ENCODE measurements around the gene KCNAB1. TPM values are rescaled to one million over a fixed set of nuclear protein-coding genes. Genes with fewer than 3 reads are reported as not detected.

The KCNAB1 gene
- total RNA-seq, 1 donor from 2014 or later, result not detected

DNA sequence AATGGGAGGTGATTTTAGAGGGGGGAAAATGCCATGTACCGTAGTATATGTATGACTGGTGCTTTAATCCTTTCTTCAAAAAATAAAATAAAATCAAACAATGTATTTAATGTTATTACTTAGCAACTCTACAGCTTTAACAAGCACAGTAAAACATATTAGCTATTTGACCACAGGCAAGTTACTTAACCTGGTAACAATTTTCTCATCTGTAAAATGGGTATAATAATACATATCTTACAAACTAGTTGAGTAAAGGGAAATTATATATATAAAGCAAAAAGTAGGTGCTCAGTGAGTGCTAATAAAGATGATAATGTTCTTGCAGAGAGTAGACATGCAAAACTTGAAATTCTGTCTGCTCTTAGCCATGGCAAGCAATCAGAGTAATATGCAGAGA is 406.7 kb downstream of the KCNAB1 start:
- intact Hi-C loops (cut with micrococcal nuclease), result no loop called here

DNA sequence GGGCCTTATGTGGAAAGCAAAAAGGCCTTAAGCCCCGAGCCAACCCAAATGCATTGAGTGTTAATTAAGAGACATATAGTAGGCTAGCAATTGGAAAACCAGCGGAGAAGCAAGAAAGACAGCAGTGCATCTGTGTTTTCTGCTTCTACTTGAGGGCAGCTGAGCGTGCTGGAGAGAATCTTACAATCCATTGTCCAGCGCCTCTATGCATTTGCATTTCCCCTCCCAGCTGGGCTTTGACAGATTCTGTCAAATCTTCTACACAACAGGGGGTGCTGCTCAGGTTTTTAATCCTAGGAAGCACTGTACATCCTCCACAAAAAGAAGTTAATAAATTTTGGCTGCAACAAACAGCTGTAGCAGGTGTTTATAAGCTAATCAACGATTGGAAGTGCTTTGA is 410.6 kb downstream of the KCNAB1 start:
- intact Hi-C loops (cut with micrococcal nuclease), result no loop called here

DNA sequence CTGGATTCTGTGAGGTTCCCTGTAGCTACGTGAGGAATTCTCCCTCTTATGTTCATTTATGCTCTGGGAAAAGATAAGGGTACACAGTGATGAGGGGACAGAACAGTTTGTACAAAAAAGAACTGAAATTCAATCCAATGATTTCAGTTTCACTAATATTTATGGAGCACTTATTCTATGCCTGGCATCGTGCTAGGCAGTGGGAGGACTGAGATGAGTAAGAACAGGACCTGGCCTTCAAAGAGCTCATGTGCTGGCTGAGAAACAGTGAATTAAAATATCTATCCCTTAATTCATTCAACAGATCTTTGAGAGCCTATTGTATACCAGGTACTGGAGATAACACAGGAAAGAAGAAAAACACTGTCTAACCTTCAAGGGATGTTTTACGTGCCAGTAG is 412.4 kb downstream of the KCNAB1 start:
- intact Hi-C loops (cut with micrococcal nuclease), result no loop called here

GRCh38 chr3:156533205-156533604 is 412.8 kb downstream of the KCNAB1 start:
- intact Hi-C loops (cut with micrococcal nuclease), result no loop called here

DNA sequence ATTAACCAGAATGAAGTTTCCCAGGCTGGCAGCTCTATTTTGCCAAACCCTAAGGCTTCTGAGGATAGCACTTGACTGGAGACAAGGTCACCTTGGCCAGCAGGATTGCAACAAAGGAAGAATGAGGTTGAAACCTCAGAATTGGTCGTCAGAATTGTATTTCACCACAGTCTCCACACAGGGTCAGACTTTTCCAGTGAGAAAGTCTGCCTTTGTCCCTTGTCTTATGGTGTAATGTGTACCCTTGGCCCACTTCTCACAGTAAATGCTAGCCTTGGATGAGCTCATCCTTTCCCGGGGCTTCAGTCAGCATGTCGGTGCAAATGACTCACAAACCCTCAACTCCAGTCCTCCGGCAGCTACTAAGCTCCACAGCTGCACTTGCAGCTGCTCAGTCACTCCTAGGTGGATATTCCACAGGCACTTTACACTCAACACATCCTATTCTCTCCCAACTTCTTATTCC is 414.8 kb downstream of the KCNAB1 start:
- intact Hi-C loops (cut with micrococcal nuclease), result no loop called here

- intact Hi-C loops (cut with micrococcal nuclease), result no loop called here
Observed at GRCh38 chr3:156535798-156536197, 415.4 kb downstream of the KCNAB1 start.

GRCh38 chr3:156536524-156537316 is 416.3 kb downstream of the KCNAB1 start:
- intact Hi-C loops (cut with micrococcal nuclease), result no loop called here

DNA sequence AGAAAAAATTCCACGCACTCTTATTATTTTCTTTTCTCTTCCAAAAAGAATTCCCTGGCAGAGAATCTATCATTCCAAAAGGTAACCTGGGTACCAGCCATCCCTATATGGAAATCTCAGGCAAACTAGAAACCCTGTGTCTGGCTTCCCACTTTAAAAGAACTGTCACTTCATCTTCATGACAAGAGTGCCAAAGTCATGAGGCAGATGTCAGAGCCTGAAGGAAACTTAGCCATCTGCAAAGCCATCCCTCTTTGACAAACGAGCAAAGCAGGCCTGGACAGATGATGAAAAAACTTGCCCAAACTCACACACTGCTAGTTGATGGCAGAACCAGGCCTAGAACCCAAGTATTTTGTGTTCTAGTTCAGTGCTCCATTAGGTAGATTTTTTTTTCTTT is 418.7 kb downstream of the KCNAB1 start:
- intact Hi-C loops (cut with micrococcal nuclease), result no loop called here

GRCh38 chr3:156539802-156540201 is 419.4 kb downstream of the KCNAB1 start:
- intact Hi-C loops (cut with micrococcal nuclease), result loop anchor here (2.0 to 5.0 kb wide), 3 partner anchors 31 to 542 kb away; no protein-coding TSS in a partner anchor

- intact Hi-C loops (cut with micrococcal nuclease), result loop anchor here (5.0 kb wide), 1 partner anchor 540 kb away; no protein-coding TSS in a partner anchor
Observed at GRCh38 chr3:156542101-156543042, 422.0 kb downstream of the KCNAB1 start.

DNA sequence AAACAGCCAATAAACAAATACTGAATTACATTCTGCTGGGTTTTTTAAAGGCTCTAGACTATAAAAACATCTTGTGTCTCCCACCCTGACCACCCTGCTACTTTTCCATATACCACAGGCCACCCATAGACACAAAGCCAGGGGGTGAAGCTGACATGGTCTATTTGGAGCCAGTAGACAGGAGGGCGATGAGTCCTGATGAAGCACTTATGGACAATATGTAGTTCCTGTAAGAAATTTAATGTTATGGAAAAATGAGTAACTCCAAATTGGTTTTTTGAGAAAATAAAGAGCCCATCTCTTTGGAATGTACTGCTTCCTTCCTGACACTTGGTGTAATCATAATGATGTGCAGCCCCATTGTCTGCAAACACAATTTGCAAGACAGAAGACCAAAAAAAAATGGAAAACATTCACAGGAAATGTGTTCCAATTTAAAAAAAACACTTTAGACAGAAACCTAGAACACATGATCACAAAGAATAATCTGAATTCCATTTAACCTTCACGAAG is 422.7 kb downstream of the KCNAB1 start:
- intact Hi-C loops (cut with micrococcal nuclease), result loop anchor here (5.0 kb wide), 1 partner anchor 539 kb away; no protein-coding TSS in a partner anchor

GRCh38 chr3:156547637-156548036 is 427.3 kb downstream of the KCNAB1 start:
- intact Hi-C loops (cut with micrococcal nuclease), result no loop called here

- intact Hi-C loops (cut with micrococcal nuclease), result no loop called here
Observed at GRCh38 chr3:156548041-156548687, 427.8 kb downstream of the KCNAB1 start.

GRCh38 chr3:156548902-156549301 is 428.5 kb downstream of the KCNAB1 start:
- intact Hi-C loops (cut with micrococcal nuclease), result no loop called here

DNA sequence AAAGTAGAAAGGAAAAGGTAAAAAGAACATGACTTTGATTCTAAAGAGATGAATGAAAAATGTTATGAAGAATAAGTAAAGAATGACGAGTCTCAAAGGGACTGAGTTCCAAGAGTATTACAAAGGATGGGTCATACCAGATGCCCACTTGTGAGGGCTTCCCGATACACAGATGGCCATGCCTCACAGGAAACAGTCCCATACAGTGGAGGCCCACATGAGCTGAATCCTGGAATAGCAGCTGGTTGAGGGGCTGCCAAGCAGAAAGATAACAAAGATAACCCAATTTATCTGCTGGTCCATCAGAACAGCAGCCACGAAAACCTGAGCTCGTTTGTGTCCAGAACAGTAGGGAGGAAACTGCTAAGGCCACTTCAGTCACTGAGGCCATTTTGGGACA is 430.9 kb downstream of the KCNAB1 start:
- intact Hi-C loops (cut with micrococcal nuclease), result loop anchor here (10.0 kb wide), 1 partner anchor 676 kb away; the partner anchor contains the start of gene GMPS

DNA sequence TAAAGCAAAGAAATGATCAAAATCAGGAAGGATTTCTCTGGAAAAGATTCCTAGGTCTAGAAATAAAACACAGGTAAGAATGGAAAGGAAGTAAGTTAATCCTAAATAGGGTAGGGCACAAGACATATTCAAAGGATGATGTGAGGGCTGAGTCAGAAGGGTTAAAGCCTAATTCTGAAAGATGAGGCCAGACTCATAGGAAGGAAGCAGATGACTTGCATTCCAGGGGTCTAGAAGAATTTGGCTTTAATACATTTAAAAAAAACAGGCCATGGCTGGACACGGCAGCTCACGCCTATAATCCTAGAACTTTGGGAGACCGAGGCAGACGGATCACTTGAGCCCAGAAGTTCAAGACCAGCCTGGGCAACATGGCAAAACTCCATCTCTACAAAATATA is 431.4 kb downstream of the KCNAB1 start:
- intact Hi-C loops (cut with micrococcal nuclease), result loop anchor here (10.0 kb wide), 1 partner anchor 677 kb away; the partner anchor contains the start of gene GMPS

DNA sequence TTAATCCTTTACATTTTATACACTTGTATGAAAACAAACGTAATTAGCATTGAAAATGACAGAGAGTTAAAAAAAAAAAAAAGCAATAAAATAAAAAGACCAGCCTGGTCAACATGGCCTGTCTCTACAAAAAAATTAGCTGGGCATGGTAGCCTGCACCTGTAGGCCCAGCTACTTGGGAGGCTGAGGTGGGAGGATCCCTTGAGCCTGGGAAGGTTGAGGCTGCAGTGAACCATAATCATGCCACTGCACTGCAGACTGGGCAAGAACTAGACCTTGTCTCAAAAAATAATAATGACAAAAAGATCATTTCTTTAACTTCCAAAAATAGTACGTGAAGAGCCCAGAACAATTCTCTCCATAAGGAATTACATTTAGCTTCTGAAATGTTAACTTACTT is 432.6 kb downstream of the KCNAB1 start:
- intact Hi-C loops (cut with micrococcal nuclease), result loop anchor here (10.0 kb wide), 1 partner anchor 678 kb away; the partner anchor contains the start of gene GMPS

DNA sequence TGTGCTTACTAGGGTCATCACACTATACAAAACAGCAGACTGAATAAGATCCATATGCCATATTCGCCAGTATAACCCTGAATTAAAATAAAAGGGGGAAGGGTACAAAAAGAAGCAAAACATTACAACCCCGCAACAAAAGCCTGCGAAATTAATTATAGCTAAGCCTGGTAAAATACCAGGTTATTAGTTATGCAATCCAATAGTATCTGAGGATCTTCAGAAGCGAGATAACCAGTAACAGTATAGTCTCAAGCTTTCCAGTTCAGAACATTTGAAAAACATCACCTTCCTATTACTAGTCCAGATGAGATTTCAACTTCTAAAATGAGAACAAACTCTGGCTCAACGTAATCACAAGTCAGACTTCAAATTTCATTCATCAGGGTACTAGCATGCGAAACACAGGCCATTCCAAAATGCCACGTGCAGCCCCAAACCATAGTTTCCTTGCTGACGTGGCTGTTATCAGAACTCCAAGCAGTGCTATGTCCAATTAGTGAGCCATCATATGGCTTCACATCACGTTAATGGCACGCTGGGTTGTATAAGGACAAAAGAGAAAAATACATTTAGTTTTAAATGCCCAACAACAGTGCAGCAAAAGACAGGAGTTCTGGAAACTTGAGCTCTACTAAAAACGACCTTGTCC is 433.5 kb downstream of the KCNAB1 start:
- intact Hi-C loops (cut with micrococcal nuclease), result loop anchor here (2.0 to 10.0 kb wide), 3 partner anchors 53 to 679 kb away; partner anchors contain the start of gene GMPS

DNA sequence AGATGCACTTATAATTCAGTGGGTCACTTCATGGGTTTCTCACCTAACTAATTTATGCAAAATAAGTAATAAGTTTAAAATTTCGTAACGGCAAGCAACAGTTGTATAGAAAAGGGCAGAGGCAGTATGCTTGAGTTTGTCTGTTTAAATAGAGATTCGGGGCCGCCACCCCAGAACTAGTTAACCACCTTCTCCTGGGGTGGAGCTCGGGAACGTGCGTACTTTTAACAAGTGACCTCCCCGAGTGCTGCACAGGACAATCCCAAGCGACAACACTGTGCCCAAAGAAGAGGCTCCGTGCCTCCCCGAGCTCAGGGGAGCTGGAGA is 434.1 kb downstream of the KCNAB1 start:
- intact Hi-C loops (cut with micrococcal nuclease), result loop anchor here (2.0 to 10.0 kb wide), 3 partner anchors 52 to 680 kb away; partner anchors contain the start of gene GMPS

Measured in T-helper 2 cell treated with Interferon-gamma antibody and Interleukin-4, amounts not matched to agents 100 ng/mL and 5 ng/mL, for 36 hours (primary cell).